Suprapubic skin (tissue), 3 donors: ENCODE data around the gene KIF6.

Experiments
- EP300 ChIP-seq: sonication (generic); formaldehyde crosslinking; IDR thresholded peaks from one replicate; pipeline ENCODE4 v1.6.1; 2017; ENCODE audit warnings: antibody characterized with exemption
- POLR2A ChIP-seq, 2 donors: fragments of 450-650 bp; IDR thresholded peaks; one replicate each; pipeline ENCODE4 v1.6.1; 2017; ENCODE audit warnings: antibody characterized with exemption in 2 of 2, mild to moderate bottlenecking in 2 of 2, moderate library complexity in 2 of 2
- TF ChIP-seq, protein P1 (sequence below), 2 donors: fragments of 200-600 bp in 1 of 2; fragments of 450-650 bp in 1 of 2; sonication (generic) in 1 of 2; IDR thresholded peaks; one replicate each; pipeline ENCODE4 v1.5.1; 2016 to 2019; ENCODE audit warnings: antibody characterized with exemption in 2 of 2, mild to moderate bottlenecking in 1 of 2, moderate library complexity in 1 of 2

- no peak for TF ChIP-seq POLR2A (IDR thresholded peaks at IDR 0.05)
- TF ChIP-seq, protein P1, sequence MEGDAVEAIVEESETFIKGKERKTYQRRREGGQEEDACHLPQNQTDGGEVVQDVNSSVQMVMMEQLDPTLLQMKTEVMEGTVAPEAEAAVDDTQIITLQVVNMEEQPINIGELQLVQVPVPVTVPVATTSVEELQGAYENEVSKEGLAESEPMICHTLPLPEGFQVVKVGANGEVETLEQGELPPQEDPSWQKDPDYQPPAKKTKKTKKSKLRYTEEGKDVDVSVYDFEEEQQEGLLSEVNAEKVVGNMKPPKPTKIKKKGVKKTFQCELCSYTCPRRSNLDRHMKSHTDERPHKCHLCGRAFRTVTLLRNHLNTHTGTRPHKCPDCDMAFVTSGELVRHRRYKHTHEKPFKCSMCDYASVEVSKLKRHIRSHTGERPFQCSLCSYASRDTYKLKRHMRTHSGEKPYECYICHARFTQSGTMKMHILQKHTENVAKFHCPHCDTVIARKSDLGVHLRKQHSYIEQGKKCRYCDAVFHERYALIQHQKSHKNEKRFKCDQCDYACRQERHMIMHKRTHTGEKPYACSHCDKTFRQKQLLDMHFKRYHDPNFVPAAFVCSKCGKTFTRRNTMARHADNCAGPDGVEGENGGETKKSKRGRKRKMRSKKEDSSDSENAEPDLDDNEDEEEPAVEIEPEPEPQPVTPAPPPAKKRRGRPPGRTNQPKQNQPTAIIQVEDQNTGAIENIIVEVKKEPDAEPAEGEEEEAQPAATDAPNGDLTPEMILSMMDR (IDR thresholded peaks at IDR 0.05) = no peak
- no peak for TF ChIP-seq EP300
Observed at GRCh38 chr6:39362487-39362865, 362.7 kb downstream of the KIF6 start.
